GM19463 (cell line): ENCODE data around the gene SPN.
"Not testable (repeated sequence)": the region's sequence is repeated elsewhere in the genome, so short reads cannot be mapped to it uniquely, and the experiment has no call there.

ENCODE experiments used
- ATAC-seq: cut with Tn5 transposase; IDR thresholded peaks from one replicate; pipeline ENCODE4 v1.9.1; 2021; ENCODE audit warnings: mild to moderate bottlenecking, moderate library complexity; ENCODE audit not compliant: unreplicated experiment

The SPN gene

GRCh38 chr16:29699324-29700219, 36.5 kb downstream of the SPN start:
- no peak for ATAC-seq

GRCh38 chr16:29700253-29700987, 37.4 kb downstream of the SPN start:
- no peak for ATAC-seq

- ATAC-seq = no peak
These were observed 38.1 kb downstream of the SPN start for GRCh38 chr16:29701214-29701555.

- peak; percentile 35 for ATAC-seq
These were observed 39.2 kb downstream of the SPN start for GRCh38 chr16:29702269-29702668.

- no peak for ATAC-seq
These were observed 42.0 kb downstream of the SPN start for GRCh38 chr16:29705030-29705429.

- ATAC-seq = not testable (repeated sequence)
These were observed 44.1 kb downstream of the SPN start for GRCh38 chr16:29707160-29707559.

- ATAC-seq = no peak
These were observed 46.0 kb downstream of the SPN start for GRCh38 chr16:29708917-29709600.

GRCh38 chr16:29709657-29710056, 46.6 kb downstream of the SPN start:
- ATAC-seq = not testable (repeated sequence)

GRCh38 chr16:29710227-29711219, 47.5 kb downstream of the SPN start:
- ATAC-seq = no peak

- no peak for ATAC-seq
These were observed 49.8 kb downstream of the SPN start for GRCh38 chr16:29712809-29713208.

GRCh38 chr16:29714396-29714795, 51.3 kb downstream of the SPN start:
- no peak for ATAC-seq

- no peak for ATAC-seq
These were observed 51.9 kb downstream of the SPN start for GRCh38 chr16:29714972-29715371.

GRCh38 chr16:29717113-29717512, 54.1 kb downstream of the SPN start:
- no peak for ATAC-seq

- no peak for ATAC-seq
These were observed 56.0 kb downstream of the SPN start for GRCh38 chr16:29719063-29719462.
